Activated T-cell treated with anti-CD3 and anti-CD28 coated beads, Interleukin-2, amount 50 U/mL, for 48 hours (primary cell): ENCODE results near the gene FAM228B.
"Not testable (repeated sequence)": the region's sequence is repeated elsewhere in the genome, so short reads cannot be mapped to it uniquely, and the experiment has no call there.

Experiments used
- DNase-seq, 2 experiments: peaks; one replicate each; pipeline ENCODE4 v3.0.0-alpha.2; 2020

Gene FAM228B

GRCh38 chr2:24162494-24162893, 39.2 kb downstream of the FAM228B start:
- no peak for DNase-seq

DNA sequence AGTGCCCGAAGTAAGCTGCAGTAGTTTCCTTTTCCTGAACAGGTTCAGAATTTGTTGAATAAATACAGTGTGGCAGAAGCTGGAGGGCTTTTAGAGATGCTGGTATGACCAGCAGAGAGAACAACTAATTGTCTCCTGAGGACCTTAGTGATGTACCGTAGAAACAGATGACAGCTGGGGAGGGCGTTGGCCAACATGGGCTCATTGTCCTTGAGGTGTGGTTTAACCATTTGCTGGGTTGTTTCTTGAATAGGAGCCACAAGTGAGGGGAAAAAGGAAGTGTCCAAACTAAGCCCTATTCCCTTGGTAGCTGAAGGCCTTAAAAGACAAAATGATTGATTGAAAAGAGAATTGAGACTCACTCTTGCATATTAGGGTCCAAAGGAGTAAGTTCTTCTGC, 39.9 kb downstream of the FAM228B start:
- DNase-seq, result no peak

GRCh38 chr2:24163601-24164000, 40.3 kb downstream of the FAM228B start:
- no peak for DNase-seq

GRCh38 chr2:24164416-24164973, 41.2 kb downstream of the FAM228B start:
- DNase-seq, result peak; percentile 66 to 74

DNA sequence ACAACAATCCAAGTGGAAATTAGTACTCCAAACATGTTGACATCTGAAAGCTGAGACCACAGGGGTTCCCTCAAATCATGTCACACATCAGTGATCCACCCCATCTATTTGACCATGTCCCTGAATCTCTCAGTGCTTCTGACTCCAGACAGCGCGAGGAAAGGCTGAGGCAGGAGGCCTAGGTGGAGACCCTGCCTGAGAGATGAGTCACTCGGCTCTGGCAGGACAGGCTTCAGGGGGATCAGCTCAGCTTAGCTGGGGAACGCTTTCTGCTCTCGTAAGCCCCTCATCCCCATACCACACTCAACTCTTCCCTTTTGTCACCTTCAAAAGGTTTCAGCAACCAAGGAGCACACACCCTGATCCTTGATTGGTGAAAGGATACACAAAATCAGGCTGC, 45.8 kb downstream of the FAM228B start:
- no peak for DNase-seq

GRCh38 chr2:24174851-24175277, 51.6 kb downstream of the FAM228B start, which contains the start of gene FAM228A:
FAM228A (plus strand) TSS chr2:24175053; CDS start chr2:24175481, 428 bp downstream.
- no peak for DNase-seq

GRCh38 chr2:24175631-24176187, 52.4 kb downstream of the FAM228B start:
- DNase-seq, result no peak

- DNase-seq, result no peak
Observed at GRCh38 chr2:24176326-24176725, 53.1 kb downstream of the FAM228B start.

GRCh38 chr2:24179683-24180082, 56.4 kb downstream of the FAM228B start:
- no peak for DNase-seq

DNA sequence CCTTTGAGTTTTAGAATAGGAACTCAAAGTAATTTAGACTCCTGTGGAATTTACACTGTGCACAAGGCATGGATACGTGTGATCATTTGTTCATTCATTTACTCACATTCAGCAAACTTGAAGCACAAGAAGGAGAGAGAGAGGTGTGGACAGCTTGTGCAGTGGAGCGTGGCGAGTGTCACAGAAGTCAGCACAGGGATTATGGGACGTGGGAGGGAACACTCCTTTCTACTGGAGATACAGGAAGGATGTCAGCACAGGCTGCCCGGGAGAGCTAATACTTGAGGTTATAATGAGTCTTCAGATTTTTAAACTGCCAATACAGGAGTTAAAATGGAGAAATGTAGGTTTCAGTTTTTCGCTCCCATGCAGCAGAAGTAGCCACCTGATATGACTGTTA, 58.6 kb downstream of the FAM228B start:
- no peak for DNase-seq

- DNase-seq, result no peak
Observed at GRCh38 chr2:24182507-24182906, 59.2 kb downstream of the FAM228B start.

DNA sequence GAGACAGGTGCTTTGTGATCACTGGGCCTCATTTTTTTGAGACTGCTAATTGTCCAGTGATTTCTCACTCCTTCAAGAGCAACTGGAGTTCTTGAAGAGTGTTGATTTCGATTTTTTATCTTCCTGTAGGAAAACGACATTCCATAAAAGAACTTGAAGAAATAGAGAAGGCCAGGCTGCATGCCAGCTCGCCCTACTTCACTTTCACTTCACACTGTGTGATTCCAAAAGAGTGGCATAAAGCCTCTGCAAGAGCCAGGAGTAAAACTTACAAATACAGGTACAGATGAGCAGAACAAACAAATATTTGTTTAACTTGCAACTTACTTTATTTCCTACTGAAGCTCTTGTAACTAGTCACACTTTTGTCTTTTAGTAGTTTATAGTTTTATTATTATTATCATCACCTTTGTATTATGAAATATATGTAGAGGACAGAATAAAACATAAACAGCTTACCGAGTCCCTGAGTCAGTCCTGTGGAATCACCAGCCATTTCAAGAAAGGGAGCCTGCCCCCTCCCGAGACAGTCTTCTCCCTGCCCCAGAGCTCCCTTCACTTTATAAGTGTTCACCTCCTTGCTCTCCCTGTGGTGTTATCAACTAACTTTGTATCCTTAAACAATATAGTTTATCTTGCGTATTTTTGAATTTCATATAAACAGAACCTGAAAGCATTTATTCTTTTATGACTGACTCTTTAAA, 60.2 kb downstream of the FAM228B start:
- DNase-seq, result no peak

GRCh38 chr2:24189551-24189950, 66.3 kb downstream of the FAM228B start:
- DNase-seq, result no peak

DNA sequence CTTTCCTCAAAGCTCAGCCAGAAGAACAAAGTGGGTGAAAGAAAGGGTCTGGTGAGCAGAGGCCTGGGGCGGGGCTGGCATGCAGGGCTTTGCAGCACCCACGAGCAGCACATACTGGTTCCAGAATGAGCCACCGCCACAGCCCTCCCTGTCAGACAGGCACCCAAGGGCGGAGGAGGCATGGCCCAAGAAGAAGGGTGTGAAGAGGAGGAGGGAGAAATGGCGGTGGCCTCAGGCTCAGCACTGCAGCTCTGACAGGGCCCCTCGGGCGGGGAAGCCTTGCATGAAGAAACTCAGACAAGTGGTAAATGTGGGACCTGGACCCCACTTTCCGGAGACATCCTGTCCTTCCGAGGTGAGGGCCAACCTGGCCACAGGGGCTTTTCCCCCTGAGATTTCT, 67.2 kb downstream of the FAM228B start:
- DNase-seq, result no peak

DNA sequence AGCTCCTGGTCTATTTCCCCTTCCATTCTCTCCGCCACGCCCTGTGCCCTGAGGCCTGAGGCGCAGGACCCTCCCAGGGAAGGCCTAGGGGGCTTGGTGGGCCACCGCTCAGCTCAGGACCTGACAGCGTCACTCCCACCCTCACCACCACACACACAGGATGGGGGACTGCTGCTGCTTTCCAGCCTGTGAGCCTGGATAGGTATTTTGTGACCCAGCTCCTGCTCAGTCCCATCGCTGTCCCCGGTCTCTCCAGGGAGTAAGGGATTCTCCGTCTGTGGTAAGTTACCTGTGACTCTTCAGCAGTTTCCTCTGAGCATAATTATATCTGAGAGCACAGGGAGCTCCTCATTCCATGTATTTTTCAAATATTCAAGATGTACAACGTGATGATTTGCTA, 67.9 kb downstream of the FAM228B start:
- no peak for DNase-seq

- no peak for DNase-seq
Observed at GRCh38 chr2:24191848-24192247, 68.6 kb downstream of the FAM228B start.

- not testable (repeated sequence) for DNase-seq
Observed at GRCh38 chr2:24197213-24197612, 73.9 kb downstream of the FAM228B start.

DNA sequence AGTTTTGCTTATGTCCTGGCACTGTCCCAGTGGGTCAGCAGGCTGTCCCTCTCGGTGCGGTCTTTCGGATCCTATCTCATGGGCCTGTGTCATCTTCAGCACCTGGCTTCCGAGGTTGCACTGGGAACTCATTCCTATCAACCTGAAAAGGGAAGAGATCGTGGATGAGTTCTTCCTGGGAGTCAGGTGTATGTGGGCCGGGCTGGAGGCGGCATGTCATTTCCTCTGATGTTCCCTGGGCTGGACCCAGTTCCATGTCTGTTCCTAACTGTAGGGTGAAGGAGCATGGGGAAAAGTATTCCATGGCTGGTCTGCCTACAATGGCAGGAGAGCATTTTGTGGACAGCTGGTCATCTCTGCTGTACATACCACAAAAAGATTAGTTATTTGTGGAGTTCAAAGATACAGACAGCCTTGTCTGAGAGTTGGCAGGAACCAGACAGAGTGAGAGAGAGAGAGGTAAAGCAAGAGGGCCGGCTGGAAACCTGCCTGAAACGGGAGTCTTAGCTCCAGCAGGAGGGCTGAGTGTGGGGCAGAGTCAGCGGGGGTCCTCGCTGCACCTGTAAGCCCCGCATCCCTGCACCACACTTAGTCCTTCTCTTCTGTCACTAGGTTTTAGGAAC, 76.8 kb downstream of the FAM228B start:
- no peak for DNase-seq

DNA sequence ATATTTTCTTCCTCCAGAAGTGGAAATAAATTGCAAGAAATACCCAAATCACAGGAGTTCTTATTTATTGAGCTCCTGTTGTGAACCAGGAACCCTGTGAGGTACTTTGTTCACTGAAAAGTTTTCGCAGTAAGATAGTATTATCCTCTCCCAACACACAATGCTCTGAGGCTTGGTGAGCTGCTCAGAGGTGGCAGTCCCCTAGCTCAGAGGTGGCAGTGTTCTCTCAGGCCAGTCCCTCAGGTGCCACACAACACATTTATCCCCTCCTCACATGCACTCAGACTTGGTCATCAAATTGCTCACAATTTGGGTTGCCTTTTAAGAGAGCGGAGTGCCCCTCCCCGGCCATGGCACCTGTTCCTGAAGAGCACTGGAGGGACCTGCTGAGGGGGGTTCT, 77.5 kb downstream of the FAM228B start:
- DNase-seq, result no peak

GRCh38 chr2:24203029-24203786, 79.9 kb downstream of the FAM228B start:
- DNase-seq, result no peak

DNA sequence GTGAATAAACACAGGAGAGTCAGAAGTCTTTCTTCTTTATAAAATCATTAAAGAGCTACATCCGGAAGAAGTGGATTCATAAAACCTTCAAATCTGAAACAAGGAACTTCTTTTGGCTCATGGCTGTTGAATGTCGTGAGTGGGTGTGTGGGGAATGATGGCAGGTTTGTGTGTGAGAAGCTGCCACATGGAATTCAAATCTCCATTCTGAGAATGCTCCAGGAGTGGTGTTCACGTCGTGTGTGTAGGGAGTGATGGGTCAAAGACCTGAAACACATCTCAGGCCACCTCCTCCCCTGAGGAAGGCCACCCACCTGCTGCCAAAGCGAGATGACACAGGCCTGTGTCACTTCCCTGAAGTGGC, 80.5 kb downstream of the FAM228B start:
- DNase-seq, result no peak

- no peak for DNase-seq
Observed at GRCh38 chr2:24204505-24204904, 81.2 kb downstream of the FAM228B start.

- no peak for DNase-seq
Observed at GRCh38 chr2:24205131-24205530, 81.9 kb downstream of the FAM228B start.
